Measurements from ENCODE around the gene INAFM2. TPM values are rescaled to one million over a fixed set of nuclear protein-coding genes. Genes with fewer than 3 reads are reported as not detected.

The INAFM2 gene
- total and polyA plus RNA-seq, 2 experiments from 2014 or later, result 18.1 to 32.7 TPM

- TF ChIP-seq ZNF462 (CRISPR knock-in tag; IDR thresholded peaks at IDR 0.05), result no peak
- TF ChIP-seq CREB1 (CRISPR knock-in tag; IDR thresholded peaks at IDR 0.05; ENCODE audit: low read depth), result no peak
- TF ChIP-seq ETS1 (IDR thresholded peaks at IDR 0.05), result no peak
- no peak for TF ChIP-seq STAT1 (IDR thresholded peaks at IDR 0.05; ENCODE audit: unreplicated experiment)
- no peak for TF ChIP-seq JUNB (IDR thresholded peaks at IDR 0.05; ENCODE audit: unreplicated experiment)
- no peak for TF ChIP-seq ZNF114 (CRISPR knock-in tag; IDR thresholded peaks at IDR 0.05)
These were observed 43.2 kb downstream of the INAFM2 start (continued) for GRCh38 chr15:40366457-40367370.

GRCh38 chr15:40367371-40367685 lies 43.8 kb downstream of the INAFM2 start:
- ATAC-seq (no peak), DNase-seq (ENCODE audit: low spot score) (no peak)
- no peak for TF ChIP-seq ZNF331 (CRISPR knock-in tag; IDR thresholded peaks at IDR 0.05; ENCODE audit: low read depth)
- no peak for TF ChIP-seq EZH2phosphoT487 (IDR thresholded peaks at IDR 0.05; ENCODE audit: unreplicated experiment)
- peaks cover 28% of the 10 kb centered on the region for H3K27me3 ChIP-seq (ENCODE audit: insufficient read depth)
- H3K27me3 Mint-ChIP-seq (ENCODE audit: insufficient read depth, low read depth, poor library complexity), result peaks cover 35% of the 10 kb centered on the region
- peaks cover 2% of the 10 kb centered on the region; the same call in 1 of the 3 replicates for H3K9me3 Mint-ChIP-seq
- H3K36me3 Mint-ChIP-seq (ENCODE audit: low read depth), result no peaks in the 10 kb centered on the region; the same call in 2 of the 3 replicates
- peak overlapping the region; percentile 47; the same call in 2 of the 3 replicates for H3K4me3 Mint-ChIP-seq
- peaks cover 20% of the 10 kb centered on the region for H3K4me1 Mint-ChIP-seq
- no peaks in the 10 kb centered on the region for H4K20me1 ChIP-seq (replicated peaks; ENCODE audit: insufficient read depth)
- H3K79me2 ChIP-seq (replicated peaks; ENCODE audit: insufficient read depth), result no peaks in the 10 kb centered on the region
- no peaks in the 10 kb centered on the region for H3K36me3 ChIP-seq (ENCODE audit: insufficient read depth)
- H3K27ac ChIP-seq (ENCODE audit: low read depth), result no peak overlapping the region
- peak overlapping the region; percentile 96 for H2AFZ ChIP-seq
- H3K4me3 ChIP-seq, result peak overlapping the region; percentile 51
- H3K4me1 ChIP-seq (ENCODE audit: insufficient read depth), result peaks cover 7% of the 10 kb centered on the region
- 0 out of 2 replicates have a peak, but pooled peaks cover 3% of the 10 kb centered on the region for H3F3A ChIP-seq (replicated peaks; ENCODE audit: low read depth)
- no peak overlapping the region for H3K27ac Mint-ChIP-seq
- H3K9me2 ChIP-seq (ENCODE audit: insufficient read depth), result no peaks in the 10 kb centered on the region
- peak overlapping the region; percentile 81 for H3K4me2 ChIP-seq

Measured in GM23338 (cell line).